NT2/D1 (cell line): ENCODE measurements around the gene CAPZB.

Experiments used
- DNase-seq: peaks from one replicate; pipeline ENCODE4 v3.0.0-alpha.2; 2011; ENCODE audit warnings: low read depth, low spot score
- H3K27me3 ChIP-seq: 2 replicates; pipeline ENCODE4 v1.6.0; 2011; ENCODE audit warnings: mild to moderate bottlenecking; ENCODE audit not compliant: insufficient read length, insufficient read depth
- H3K36me3 ChIP-seq: 2 replicates; pipeline ENCODE4 v1.6.1; 2011; ENCODE audit warnings: mild to moderate bottlenecking, low read length, mixed read lengths; ENCODE audit not compliant: insufficient read depth, insufficient read length
- H3K4me1 ChIP-seq: 2 replicates; pipeline ENCODE4 v1.5.1; 2011; ENCODE audit not compliant: insufficient read depth, insufficient read length
- H3K4me3 ChIP-seq: 2 replicates; pipeline ENCODE4 v1.5.1; 2011; ENCODE audit warnings: low read depth; ENCODE audit not compliant: insufficient read length
- H3K9ac ChIP-seq: 2 replicates; pipeline ENCODE4 v1.6.0; 2011; ENCODE audit warnings: low read depth; ENCODE audit not compliant: insufficient read length
- H3K9me3 ChIP-seq: 2 replicates; pipeline ENCODE4 v1.5.1; 2011; ENCODE audit warnings: mild to moderate bottlenecking, low read length; ENCODE audit not compliant: insufficient read depth
- SUZ12 ChIP-seq: IDR thresholded peaks from 2 replicates; pipeline ENCODE4 v1.6.1; 2011; ENCODE audit not compliant: insufficient read length, insufficient read depth; ENCODE audit errors: extremely low read depth
- YY1 ChIP-seq: IDR thresholded peaks from 2 replicates; pipeline ENCODE4 v1.6.1; 2011; ENCODE audit not compliant: insufficient read length, insufficient read depth
- ZNF274 ChIP-seq: IDR thresholded peaks from 2 replicates; pipeline ENCODE4 v1.6.1; 2011; ENCODE audit warnings: mild to moderate bottlenecking, low read depth, low read length

The CAPZB gene

DNA sequence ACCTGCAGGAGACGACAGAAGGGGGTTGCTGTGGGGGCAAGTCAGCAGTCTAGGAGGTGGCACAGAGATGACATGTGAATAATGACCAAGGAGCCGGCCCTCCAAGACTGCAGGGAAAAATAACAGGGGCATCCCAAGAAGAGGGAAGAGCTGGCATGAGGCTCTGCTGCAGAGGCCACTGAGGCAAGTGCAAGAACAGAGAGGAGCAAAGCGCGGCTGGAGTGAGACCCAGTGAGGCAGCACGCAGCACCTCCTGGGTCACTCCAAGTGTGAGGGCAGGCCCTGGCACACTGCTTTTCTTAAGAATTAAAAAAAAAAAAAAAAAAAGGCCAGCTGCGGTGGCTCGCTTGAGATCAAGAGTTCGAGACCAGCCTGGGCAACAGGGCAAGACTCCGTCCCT lies 93.1 kb downstream of the CAPZB start:
- Histone ChIP-seq H3K9ac (no peak overlapping the region), H3K4me3 (no peak overlapping the region)

DNA sequence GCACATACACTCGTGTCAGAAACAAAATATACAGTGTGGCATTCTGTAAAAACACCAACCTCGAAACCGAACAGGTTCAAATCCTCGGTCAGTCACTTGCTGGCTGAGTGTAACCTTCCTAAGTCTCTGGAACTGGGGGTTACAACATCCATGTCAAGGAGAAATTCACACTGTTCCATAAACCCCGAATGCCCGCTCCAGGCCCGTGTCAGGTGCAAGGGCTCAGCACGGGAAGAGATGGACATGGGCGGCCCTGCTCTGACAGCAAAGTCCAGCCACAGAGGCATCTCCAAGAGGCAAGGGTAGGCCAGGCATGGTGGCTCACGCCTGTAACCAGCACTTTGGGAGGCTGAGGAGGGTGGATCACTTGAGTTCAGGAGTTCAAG lies 93.8 kb downstream of the CAPZB start:
- no peaks in the 10 kb centered on the region for H3K9me3 ChIP-seq
- no peak for TF ChIP-seq SUZ12
- TF ChIP-seq YY1, result no peak
- no peak for TF ChIP-seq ZNF274
- no peaks in the 10 kb centered on the region for H3K27me3 ChIP-seq
- H3K4me1 ChIP-seq, result peaks cover 12% of the 10 kb centered on the region
- H3K9ac ChIP-seq, result peak overlapping the region; percentile 11
- no peak for DNase-seq
- H3K36me3 ChIP-seq, result peaks cover 23% of the 10 kb centered on the region
- H3K4me3 ChIP-seq, result no peak overlapping the region

More for the DNA sequence above, 93.1 kb downstream of the CAPZB start:
- peaks cover 12% of the 10 kb centered on the region for H3K4me1 ChIP-seq
- no peaks in the 10 kb centered on the region for H3K9me3 ChIP-seq
- DNase-seq, result no peak
- H3K36me3 ChIP-seq, result peaks cover 19% of the 10 kb centered on the region
- TF ChIP-seq YY1, result no peak
- no peak for TF ChIP-seq ZNF274
- no peak for TF ChIP-seq SUZ12
- no peaks in the 10 kb centered on the region for H3K27me3 ChIP-seq

- no peaks in the 10 kb centered on the region for H3K27me3 ChIP-seq
- TF ChIP-seq ZNF274 (no peak), YY1 (no peak), SUZ12 (no peak)
- peaks cover 26% of the 10 kb centered on the region for H3K36me3 ChIP-seq
- H3K4me1 ChIP-seq, result peaks cover 9% of the 10 kb centered on the region
- H3K9me3 ChIP-seq, result no peaks in the 10 kb centered on the region
- no peak for DNase-seq
- no peak overlapping the region for H3K4me3 ChIP-seq
- peak overlapping the region; percentile 11 for H3K9ac ChIP-seq
These were observed 94.3 kb downstream of the CAPZB start for GRCh38 chr1:19390901-19391595.

- H3K4me3 ChIP-seq, result no peak overlapping the region
- H3K9ac ChIP-seq, result no peak overlapping the region
- H3K36me3 ChIP-seq, result peaks cover 33% of the 10 kb centered on the region
- no peak for DNase-seq
- no peak for TF ChIP-seq SUZ12
- no peak for TF ChIP-seq ZNF274
- no peak for TF ChIP-seq YY1
- no peaks in the 10 kb centered on the region for H3K9me3 ChIP-seq
- H3K27me3 ChIP-seq, result no peaks in the 10 kb centered on the region
- peaks cover 7% of the 10 kb centered on the region for H3K4me1 ChIP-seq
These were observed 95.0 kb downstream of the CAPZB start for GRCh38 chr1:19390166-19390850.

- Histone ChIP-seq H3K27me3 (no peaks in the 10 kb centered on the region), H3K36me3 (peaks cover 39% of the 10 kb centered on the region), H3K9me3 (no peaks in the 10 kb centered on the region), H3K4me3 (no peak overlapping the region), H3K9ac (no peak overlapping the region), H3K4me1 (peaks cover 5% of the 10 kb centered on the region)
- DNase-seq, result no peak
- TF ChIP-seq YY1 (no peak), SUZ12 (no peak), ZNF274 (no peak)
These were observed 96.4 kb downstream of the CAPZB start for GRCh38 chr1:19388980-19389379.

GRCh38 chr1:19387045-19387467 lies 98.3 kb downstream of the CAPZB start:
- no peaks in the 10 kb centered on the region for H3K9me3 ChIP-seq
- TF ChIP-seq ZNF274 (no peak), SUZ12 (no peak), YY1 (no peak)
- no peak for DNase-seq
- H3K27me3 ChIP-seq, result no peaks in the 10 kb centered on the region
- H3K9ac ChIP-seq, result no peak overlapping the region
- H3K4me3 ChIP-seq, result no peak overlapping the region
- peaks cover 51% of the 10 kb centered on the region for H3K36me3 ChIP-seq
- H3K4me1 ChIP-seq, result peaks cover 2% of the 10 kb centered on the region

- Histone ChIP-seq H3K27me3 (no peaks in the 10 kb centered on the region), H3K4me1 (peaks cover 2% of the 10 kb centered on the region), H3K36me3 (peaks cover 59% of the 10 kb centered on the region), H3K9me3 (no peaks in the 10 kb centered on the region), H3K9ac (no peak overlapping the region), H3K4me3 (no peak overlapping the region)
- TF ChIP-seq ZNF274, result no peak
- no peak for TF ChIP-seq SUZ12
- TF ChIP-seq YY1, result no peak
- DNase-seq, result no peak
These were observed 99.3 kb downstream of the CAPZB start for GRCh38 chr1:19385869-19386591.
